Right lobe of liver (tissue), 4 donors: ENCODE data around the gene WSB1.

ENCODE experiments used
- CTCF ChIP-seq, 4 donors: fragments of 200-600 bp in 3 of 4; fragments of 450-650 bp in 1 of 4; IDR thresholded peaks; one replicate each; pipeline versions ENCODE4 v1.5.1 to v1.8.0; 2016 to 2022; ENCODE audit warnings: antibody characterized with exemption in 4 of 4, mild to moderate bottlenecking in 2 of 4
- POLR2A ChIP-seq: fragments of 450-650 bp; IDR thresholded peaks from one replicate; pipeline ENCODE4 v1.6.1; 2017; ENCODE audit warnings: antibody characterized with exemption, mild to moderate bottlenecking
- donor health status: DM: no; HTN: no; CAD: no.
- donor health status: DM: no; HTN: no; CAD: no.
- donor health status: DM: no; HTN: yes; CAD: no.

- no peak for TF ChIP-seq CTCF (IDR thresholded peaks at IDR 0.05)
- TF ChIP-seq POLR2A: no peak
Observed at GRCh38 chr17:27247071-27247957, 46.6 kb upstream of the WSB1 start.
